Measurements from ENCODE around the gene NIN. TPM values are rescaled to one million over a fixed set of nuclear protein-coding genes. Genes with fewer than 3 reads are reported as not detected.

NIN gene
- total RNA-seq, 1 donor from 2014 or later, result 33.2 TPM

- Mint-ChIP-seq H3K36me3 (peaks cover 2% of the 10 kb centered on the region), H3K4me1 (peaks cover 18% of the 10 kb centered on the region), H3K4me3 (no peak overlapping the region), H3K27ac (no peak overlapping the region), H3K27me3 (ENCODE audit: low read depth) (peaks cover 26% of the 10 kb centered on the region), H3K9me3 (no peaks in the 10 kb centered on the region)
- TF ChIP-seq CTCF (IDR thresholded peaks at IDR 0.05; ENCODE audit: unreplicated experiment), result no peak
- DNase-seq (ENCODE audit: low spot score in 2 of 2, unreplicated experiment in 2 of 2), result no peak
Measured at GRCh38 chr14:50826681-50827080, 4.3 kb downstream of the NIN start.

GRCh38 chr14:50825307-50825706 is 5.7 kb downstream of the NIN start:
- Mint-ChIP-seq H3K27me3 (ENCODE audit: low read depth) (peaks cover 26% of the 10 kb centered on the region), H3K9me3 (no peaks in the 10 kb centered on the region), H3K27ac (no peak overlapping the region), H3K36me3 (peaks cover 2% of the 10 kb centered on the region), H3K4me3 (no peak overlapping the region), H3K4me1 (peaks cover 16% of the 10 kb centered on the region)
- DNase-seq (ENCODE audit: low spot score in 2 of 2, unreplicated experiment in 2 of 2), result no peak
- no peak for TF ChIP-seq CTCF (IDR thresholded peaks at IDR 0.05; ENCODE audit: unreplicated experiment)

GRCh38 chr14:50823762-50824636 is 7.0 kb downstream of the NIN start:
- H3K4me3 Mint-ChIP-seq, result no peak overlapping the region
- TF ChIP-seq CTCF (IDR thresholded peaks at IDR 0.05; ENCODE audit: unreplicated experiment), result no peak
- H3K9me3 Mint-ChIP-seq, result no peaks in the 10 kb centered on the region
- no peak overlapping the region for H3K27ac Mint-ChIP-seq
- DNase-seq (ENCODE audit: low spot score in 2 of 2, unreplicated experiment in 2 of 2), result no peak
- peaks cover 16% of the 10 kb centered on the region for H3K27me3 Mint-ChIP-seq (ENCODE audit: low read depth)
- peaks cover 8% of the 10 kb centered on the region for H3K4me1 Mint-ChIP-seq
- H3K36me3 Mint-ChIP-seq, result peaks cover 2% of the 10 kb centered on the region

GRCh38 chr14:50823051-50823761 is 7.8 kb downstream of the NIN start:
- no peak for DNase-seq (ENCODE audit: low spot score in 2 of 2, unreplicated experiment in 2 of 2)
- H3K9me3 Mint-ChIP-seq, result no peaks in the 10 kb centered on the region
- H3K27ac Mint-ChIP-seq, result no peak overlapping the region
- peaks cover 6% of the 10 kb centered on the region for H3K4me1 Mint-ChIP-seq
- no peak for TF ChIP-seq CTCF (IDR thresholded peaks at IDR 0.05; ENCODE audit: unreplicated experiment)
- peaks cover 6% of the 10 kb centered on the region for H3K36me3 Mint-ChIP-seq
- peaks cover 9% of the 10 kb centered on the region for H3K27me3 Mint-ChIP-seq (ENCODE audit: low read depth)
- H3K4me3 Mint-ChIP-seq, result no peak overlapping the region

GRCh38 chr14:50822501-50823042 is 8.4 kb downstream of the NIN start:
- H3K27me3 Mint-ChIP-seq (ENCODE audit: low read depth), result peaks cover 5% of the 10 kb centered on the region
- no peak for DNase-seq (ENCODE audit: low spot score in 2 of 2, unreplicated experiment in 2 of 2)
- H3K9me3 Mint-ChIP-seq, result no peaks in the 10 kb centered on the region
- no peak overlapping the region for H3K4me3 Mint-ChIP-seq
- TF ChIP-seq CTCF (IDR thresholded peaks at IDR 0.05; ENCODE audit: unreplicated experiment), result no peak
- H3K4me1 Mint-ChIP-seq, result peaks cover 6% of the 10 kb centered on the region
- H3K36me3 Mint-ChIP-seq, result peaks cover 6% of the 10 kb centered on the region
- no peak overlapping the region for H3K27ac Mint-ChIP-seq

Measured in mesothelial cell of epicardium (in vitro differentiated cells).